ENCODE measurements around the gene TRAPPC12. TPM values are rescaled to one million over a fixed set of nuclear protein-coding genes. Genes with fewer than 3 reads are reported as not detected.
"Not testable (repeated sequence)": the region's sequence is repeated elsewhere in the genome, so short reads cannot be mapped to it uniquely, and the experiment has no call there.

Gene TRAPPC12
- total and polyA plus RNA-seq, 4 donors, result 47.6 to 163 (median 104) TPM

DNA sequence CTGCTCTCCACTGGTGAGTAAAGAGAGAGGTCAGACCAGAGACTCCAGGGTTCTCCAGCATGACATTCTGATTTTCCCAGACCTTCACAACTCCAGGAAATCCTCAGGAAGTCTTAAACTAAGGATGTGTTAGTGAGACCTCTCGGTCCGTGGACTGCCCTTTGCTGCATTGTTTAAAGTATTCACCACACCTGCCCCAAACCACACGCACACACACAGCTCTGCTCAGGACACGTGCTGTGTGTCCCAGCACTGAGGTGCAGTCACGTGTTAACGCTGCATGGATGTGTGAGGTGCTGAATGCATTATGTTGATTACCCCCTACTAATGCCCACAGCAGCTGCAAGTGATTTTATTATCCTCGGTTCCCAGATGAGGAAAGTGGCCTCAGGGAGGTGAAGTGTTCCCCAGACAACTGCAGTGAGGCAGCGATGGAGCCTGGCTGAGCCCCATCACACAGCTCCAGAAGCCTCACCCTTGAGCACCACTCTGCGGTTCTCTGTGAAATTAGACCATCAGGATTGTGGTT lies 68.4 kb downstream of the TRAPPC12 start:
- Histone ChIP-seq H3K4me3 (ENCODE audit: low read length in 2 of 2) (no peak overlapping the region), H3K27ac (ENCODE audit: low read depth in 1 of 2, low read length in 2 of 2) (no peak overlapping the region), H3K27me3 (ENCODE audit: control insufficient read depth in 1 of 2, insufficient read depth in 2 of 2, low read length in 1 of 2) (no peaks in the 10 kb centered on the region), H3K36me3 (ENCODE audit: control insufficient read depth in 1 of 2, insufficient read depth in 2 of 2, low read length in 1 of 2) (peaks cover 0 to 3% of the 10 kb centered on the region in 2 donors), H3K4me1 (ENCODE audit: control insufficient read depth in 1 of 2, insufficient read depth in 2 of 2, low read length in 2 of 2) (no peaks in the 10 kb centered on the region), H3K9me3 (ENCODE audit: control insufficient read depth, low read length) (no peaks in the 10 kb centered on the region)
- intact Hi-C loops (cut with DNase I), result no loop called here
- 82 to 85% methylated on average over 9 of the region's 9 CpGs for WGBS, 2 donors
- no peak for DNase-seq
- peak; percentile 11 for ATAC-seq (ENCODE audit: low FRiP score)

DNA sequence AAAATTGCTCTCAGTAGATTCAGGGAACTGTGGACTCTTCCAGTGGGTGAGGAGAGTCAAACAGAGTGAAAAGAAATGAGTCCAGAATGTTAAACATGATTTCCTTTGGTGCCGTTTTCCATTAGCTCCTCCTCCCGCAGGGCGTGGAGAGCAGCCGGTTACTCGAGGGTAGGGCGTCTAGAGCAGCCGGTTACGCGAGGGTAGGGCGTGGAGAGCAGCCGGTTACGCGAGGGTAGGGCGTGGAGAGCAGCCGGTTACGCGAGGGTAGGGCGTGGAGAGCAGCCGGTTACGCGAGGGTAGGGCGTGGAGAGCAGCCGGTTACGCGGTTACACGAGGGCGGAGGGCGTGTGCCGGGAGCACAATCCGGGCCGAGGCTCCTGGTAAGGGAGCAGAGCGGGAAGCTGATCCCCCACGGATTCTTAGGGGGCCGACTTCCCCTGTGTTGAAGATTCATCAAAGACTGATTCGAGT lies 69.0 kb downstream of the TRAPPC12 start:
- WGBS, 2 donors, result 87 to 91% methylated on average over 35 of the region's 35 CpGs
- H3K9me3 ChIP-seq (ENCODE audit: control insufficient read depth, low read length); H3K27me3 ChIP-seq (ENCODE audit: control insufficient read depth in 1 of 2, insufficient read depth in 2 of 2, low read length in 1 of 2); H3K27ac ChIP-seq (ENCODE audit: low read depth in 1 of 2, low read length in 2 of 2); H3K36me3 ChIP-seq (ENCODE audit: control insufficient read depth in 1 of 2, insufficient read depth in 2 of 2, low read length in 1 of 2); intact Hi-C loops (cut with DNase I); H3K4me3 ChIP-seq (ENCODE audit: low read length in 2 of 2); DNase-seq; H3K4me1 ChIP-seq (ENCODE audit: control insufficient read depth in 1 of 2, insufficient read depth in 2 of 2, low read length in 2 of 2): not testable (repeated sequence)
- ATAC-seq (ENCODE audit: low FRiP score), result peak; percentile 56

DNA sequence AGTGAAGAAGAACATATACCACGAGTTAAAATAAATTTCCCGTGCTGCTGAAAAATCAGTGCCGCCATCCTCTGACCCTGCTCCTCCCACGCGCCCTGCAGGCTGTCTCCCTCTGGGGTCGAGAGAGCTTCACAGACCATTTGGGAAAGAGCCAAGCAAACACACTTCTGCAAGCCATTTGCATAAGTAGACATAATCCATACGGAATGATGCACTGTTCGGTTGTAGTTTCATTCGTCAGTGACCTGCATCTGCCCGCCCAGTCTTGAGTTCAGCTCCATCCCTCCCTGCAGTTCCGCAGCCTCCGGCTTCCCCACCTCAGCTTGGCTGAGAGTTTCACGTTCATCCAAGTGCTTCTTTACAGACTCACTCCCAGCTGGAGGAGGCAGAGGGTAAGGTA lies 69.6 kb downstream of the TRAPPC12 start:
- DNase-seq (no peak), ATAC-seq (ENCODE audit: low FRiP score) (no peak)
- WGBS, 2 donors, result 84 to 86% methylated on average over 13 of the region's 13 CpGs
- Histone ChIP-seq H3K4me1 (ENCODE audit: control insufficient read depth in 1 of 2, insufficient read depth in 2 of 2, low read length in 2 of 2) (no peaks in the 10 kb centered on the region), H3K27me3 (ENCODE audit: control insufficient read depth in 1 of 2, insufficient read depth in 2 of 2, low read length in 1 of 2) (no peaks in the 10 kb centered on the region), H3K9me3 (ENCODE audit: control insufficient read depth, low read length) (no peaks in the 10 kb centered on the region), H3K4me3 (ENCODE audit: low read length in 2 of 2) (no peak overlapping the region), H3K27ac (ENCODE audit: low read depth in 1 of 2, low read length in 2 of 2) (no peak overlapping the region), H3K36me3 (ENCODE audit: control insufficient read depth in 1 of 2, insufficient read depth in 2 of 2, low read length in 1 of 2) (peaks cover 0 to 2% of the 10 kb centered on the region in 2 donors)
- intact Hi-C loops (cut with DNase I), result no loop called here

DNA sequence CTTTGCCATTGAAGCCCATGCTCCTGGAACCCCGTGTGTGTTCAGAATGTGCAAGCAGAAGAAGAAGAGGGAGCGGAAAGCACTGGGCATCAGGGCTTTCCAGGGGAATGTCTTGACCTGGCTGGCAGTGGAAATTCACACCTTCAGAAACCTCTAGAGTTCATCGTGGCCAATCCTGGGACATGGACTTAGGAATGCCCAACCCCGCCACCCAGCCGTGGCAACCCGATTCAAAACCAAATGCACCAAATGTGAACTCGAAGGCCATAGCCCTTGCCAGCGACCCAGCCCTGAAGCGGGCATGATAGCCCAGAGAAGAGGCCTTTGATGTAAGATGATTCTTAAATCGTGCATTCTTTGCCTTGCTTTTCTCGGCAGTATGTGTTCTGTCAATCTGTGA lies 70.4 kb downstream of the TRAPPC12 start:
- no peaks in the 10 kb centered on the region for H3K4me1 ChIP-seq (ENCODE audit: control insufficient read depth in 1 of 2, insufficient read depth in 2 of 2, low read length in 2 of 2)
- intact Hi-C loops (cut with DNase I), result no loop called here
- H3K27ac ChIP-seq (ENCODE audit: low read depth in 1 of 2, low read length in 2 of 2), result no peak overlapping the region
- peaks cover 0 to 4% of the 10 kb centered on the region in 2 donors for H3K36me3 ChIP-seq (ENCODE audit: control insufficient read depth in 1 of 2, insufficient read depth in 2 of 2, low read length in 1 of 2)
- ATAC-seq (ENCODE audit: low FRiP score) (no peak), DNase-seq (no peak)
- WGBS, 2 donors, result 88 to 94% methylated on average over 11 of the region's 11 CpGs
- no peaks in the 10 kb centered on the region for H3K9me3 ChIP-seq (ENCODE audit: control insufficient read depth, low read length)
- no peak overlapping the region for H3K4me3 ChIP-seq (ENCODE audit: low read length in 2 of 2)
- H3K27me3 ChIP-seq (ENCODE audit: control insufficient read depth in 1 of 2, insufficient read depth in 2 of 2, low read length in 1 of 2), result no peaks in the 10 kb centered on the region

DNA sequence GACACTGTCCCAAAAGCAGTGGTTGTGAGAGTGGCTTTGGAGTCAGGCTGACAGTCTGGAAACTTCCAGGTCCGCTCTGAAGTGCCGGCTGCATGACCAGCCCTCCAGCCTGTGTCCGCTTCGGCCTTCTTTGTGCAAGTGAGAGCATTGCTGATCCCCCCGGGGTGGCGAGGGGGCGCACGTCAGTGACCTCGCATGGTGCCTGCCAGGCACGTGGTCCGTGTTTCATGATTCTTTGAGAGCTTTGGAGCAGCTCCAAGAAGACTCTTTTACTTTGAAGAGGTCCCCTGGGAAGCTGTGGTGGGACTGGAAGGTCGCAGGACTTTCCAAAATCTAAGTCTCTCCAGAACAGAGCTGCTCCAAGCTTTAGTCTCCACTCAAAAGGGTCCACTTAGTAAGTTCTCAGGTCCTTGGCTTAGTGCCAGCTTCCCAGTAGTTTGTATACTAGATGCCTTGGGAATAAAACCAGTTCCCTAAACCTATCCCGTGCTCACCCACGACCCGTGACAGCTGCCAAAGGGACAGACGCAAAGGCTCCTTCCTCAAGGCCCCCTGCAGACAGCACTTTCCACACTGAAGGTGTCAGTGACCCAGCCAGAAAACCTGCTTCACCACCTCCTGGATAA lies 71.0 kb downstream of the TRAPPC12 start:
- ATAC-seq (ENCODE audit: low FRiP score), result no peak
- peak in 1 of 2 donors; percentile 76 for DNase-seq
- Histone ChIP-seq H3K27ac (ENCODE audit: low read depth in 1 of 2, low read length in 2 of 2) (no peak overlapping the region), H3K4me1 (ENCODE audit: control insufficient read depth in 1 of 2, insufficient read depth in 2 of 2, low read length in 2 of 2) (no peaks in the 10 kb centered on the region), H3K36me3 (ENCODE audit: control insufficient read depth in 1 of 2, insufficient read depth in 2 of 2, low read length in 1 of 2) (peaks cover 0 to 4% of the 10 kb centered on the region in 2 donors), H3K9me3 (ENCODE audit: control insufficient read depth, low read length) (no peaks in the 10 kb centered on the region), H3K4me3 (ENCODE audit: low read length in 2 of 2) (no peak overlapping the region), H3K27me3 (ENCODE audit: control insufficient read depth in 1 of 2, insufficient read depth in 2 of 2, low read length in 1 of 2) (no peaks in the 10 kb centered on the region)
- WGBS, 2 donors, result 49 to 59% methylated on average over 16 of the region's 16 CpGs
- intact Hi-C loops (cut with DNase I), result no loop called here

DNA sequence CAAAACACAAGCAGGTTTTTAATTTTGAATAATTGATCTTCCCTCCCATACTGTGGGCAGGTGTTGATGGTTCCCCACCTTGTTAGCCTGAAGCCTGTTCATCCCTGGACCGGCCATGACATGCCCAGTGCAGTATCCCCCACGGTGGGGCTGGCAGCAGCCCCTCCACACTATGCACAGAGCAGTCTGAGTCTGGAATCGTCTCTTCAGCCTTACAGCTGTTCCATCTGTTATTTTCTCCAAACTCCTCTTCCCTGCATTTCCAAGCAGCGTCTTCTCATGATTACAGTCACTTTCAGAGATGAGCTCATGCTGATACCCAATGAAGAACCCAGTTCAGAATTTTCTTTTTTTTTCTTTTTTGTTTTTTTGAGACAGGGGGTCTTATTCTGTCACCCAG lies 71.7 kb downstream of the TRAPPC12 start:
- Histone ChIP-seq H3K4me3 (ENCODE audit: low read length in 2 of 2) (no peak overlapping the region), H3K27me3 (ENCODE audit: control insufficient read depth in 1 of 2, insufficient read depth in 2 of 2, low read length in 1 of 2) (no peaks in the 10 kb centered on the region), H3K4me1 (ENCODE audit: control insufficient read depth in 1 of 2, insufficient read depth in 2 of 2, low read length in 2 of 2) (no peaks in the 10 kb centered on the region), H3K9me3 (ENCODE audit: control insufficient read depth, low read length) (no peaks in the 10 kb centered on the region), H3K27ac (ENCODE audit: low read depth in 1 of 2, low read length in 2 of 2) (no peak overlapping the region), H3K36me3 (ENCODE audit: control insufficient read depth in 1 of 2, insufficient read depth in 2 of 2, low read length in 1 of 2) (peaks cover 0 to 4% of the 10 kb centered on the region in 2 donors)
- WGBS, 2 donors, result 94 to 96% methylated on average over 4 of the region's 4 CpGs
- ATAC-seq (ENCODE audit: low FRiP score), result no peak
- intact Hi-C loops (cut with DNase I), result no loop called here
- DNase-seq, result no peak

DNA sequence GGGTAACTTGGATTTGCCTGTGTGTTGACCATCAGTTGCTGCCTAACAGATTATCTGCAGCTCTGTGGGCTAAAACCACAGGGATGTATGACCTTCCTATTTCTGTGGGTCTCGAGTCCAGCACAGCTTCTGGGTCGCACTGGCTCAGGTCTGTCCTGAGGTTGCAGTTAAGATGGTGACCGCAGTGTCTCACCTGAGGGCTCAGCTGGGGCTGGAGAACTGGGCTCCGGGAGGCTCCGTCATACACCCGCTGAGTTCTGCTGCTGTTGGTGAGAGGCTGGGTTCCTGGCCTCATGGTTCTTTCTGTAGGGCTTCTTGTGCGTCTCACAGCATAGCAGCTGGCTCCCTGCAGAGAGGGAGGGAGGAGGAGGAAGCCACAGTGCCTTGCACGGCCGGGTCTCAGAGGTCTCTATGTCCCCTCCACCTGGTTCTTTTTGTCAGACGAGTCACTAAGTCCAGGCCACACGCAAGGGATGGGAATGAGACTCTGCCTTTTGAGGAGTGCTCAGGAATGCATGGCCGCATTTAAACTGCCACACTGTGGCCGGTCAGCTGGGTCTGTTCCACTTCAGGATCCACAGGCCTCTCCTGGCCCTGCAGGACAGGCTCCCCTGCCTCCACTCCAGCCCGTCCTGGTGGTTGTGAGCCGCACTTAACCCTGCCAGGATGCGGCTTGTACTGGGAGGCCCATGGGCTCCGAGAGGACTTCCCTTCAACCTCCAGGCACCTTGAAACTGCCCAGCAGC lies 72.6 kb downstream of the TRAPPC12 start:
- DNase-seq (peak in 1 of 2 donors; percentile 56), ATAC-seq (ENCODE audit: low FRiP score) (no peak)
- peaks cover 0 to 4% of the 10 kb centered on the region in 2 donors for H3K36me3 ChIP-seq (ENCODE audit: control insufficient read depth in 1 of 2, insufficient read depth in 2 of 2, low read length in 1 of 2)
- WGBS, 2 donors, result 89% methylated on average over 17 of the region's 17 CpGs
- H3K4me3 ChIP-seq (ENCODE audit: low read length in 2 of 2), result no peak overlapping the region
- H3K4me1 ChIP-seq (ENCODE audit: control insufficient read depth in 1 of 2, insufficient read depth in 2 of 2, low read length in 2 of 2), result no peaks in the 10 kb centered on the region
- no peaks in the 10 kb centered on the region for H3K9me3 ChIP-seq (ENCODE audit: control insufficient read depth, low read length)
- no peaks in the 10 kb centered on the region for H3K27me3 ChIP-seq (ENCODE audit: control insufficient read depth in 1 of 2, insufficient read depth in 2 of 2, low read length in 1 of 2)
- intact Hi-C loops (cut with DNase I), result no loop called here
- H3K27ac ChIP-seq (ENCODE audit: low read depth in 1 of 2, low read length in 2 of 2), result no peak overlapping the region

DNA sequence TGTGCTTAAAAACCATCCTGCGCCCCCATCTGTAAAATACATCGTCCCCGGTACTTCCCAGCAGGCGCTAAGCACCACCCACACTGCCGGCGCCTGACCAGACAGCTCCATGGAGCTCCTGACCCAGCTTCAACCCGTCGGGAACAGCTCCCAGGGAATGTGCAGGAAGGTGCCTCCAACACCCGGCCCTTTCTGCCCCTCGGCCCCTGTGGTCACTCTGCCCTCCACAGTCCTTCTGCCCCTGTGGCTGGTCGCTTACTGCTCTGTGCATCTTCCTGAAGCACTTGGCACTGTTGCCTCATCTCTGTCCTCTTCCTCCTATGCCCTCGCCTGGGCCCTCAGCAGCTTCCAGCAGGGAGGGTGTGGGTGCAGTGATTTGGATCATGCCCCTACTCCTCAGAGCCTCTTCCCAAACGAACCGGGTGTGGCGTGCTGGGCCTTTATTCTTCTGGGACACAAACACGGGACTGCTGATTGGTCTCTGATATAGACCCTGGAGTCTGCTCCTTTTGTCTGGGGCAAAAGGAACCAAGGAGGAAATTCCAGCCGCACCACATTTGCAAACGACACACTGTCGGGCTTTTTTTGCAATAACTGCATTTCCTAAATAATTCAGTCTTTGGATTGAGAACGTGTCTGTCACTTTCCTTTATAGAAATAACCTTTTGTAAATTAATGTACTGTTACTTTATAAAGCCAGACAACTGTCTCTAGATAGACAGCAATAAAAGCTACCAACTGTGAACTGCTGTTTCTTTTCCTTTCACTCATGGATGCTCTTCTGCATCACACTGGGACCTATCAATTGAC lies 73.9 kb downstream of the TRAPPC12 start:
- no peak overlapping the region for H3K27ac ChIP-seq (ENCODE audit: low read depth in 1 of 2, low read length in 2 of 2)
- no peaks in the 10 kb centered on the region for H3K9me3 ChIP-seq (ENCODE audit: control insufficient read depth, low read length)
- H3K4me3 ChIP-seq (ENCODE audit: low read length in 2 of 2), result no peak overlapping the region
- 74 to 78% methylated on average over 20 of the region's 20 CpGs for WGBS, 2 donors
- H3K4me1 ChIP-seq (ENCODE audit: control insufficient read depth in 1 of 2, insufficient read depth in 2 of 2, low read length in 2 of 2), result no peaks in the 10 kb centered on the region
- intact Hi-C loops (cut with DNase I), result no loop called here
- H3K27me3 ChIP-seq (ENCODE audit: control insufficient read depth in 1 of 2, insufficient read depth in 2 of 2, low read length in 1 of 2), result no peaks in the 10 kb centered on the region
- DNase-seq (peak in 1 of 2 donors; percentile 67), ATAC-seq (ENCODE audit: low FRiP score) (no peak)
- H3K36me3 ChIP-seq (ENCODE audit: control insufficient read depth in 1 of 2, insufficient read depth in 2 of 2, low read length in 1 of 2), result peaks cover 0 to 8% of the 10 kb centered on the region in 2 donors

Data from aorta (tissue), 5 donors.